Fibroblast of skin of left quadriceps (primary cell): Measurements from ENCODE around the gene ALK.

Experiments
- DNase-seq, 2 experiments: peaks; one replicate each; pipeline ENCODE4 v3.0.0-alpha.2; 2013; ENCODE audit warnings: low read depth in 2 of 2

ALK gene

GRCh38 chr2:29921560-29921915 lies at the start of gene ALK:
ALK (minus strand) TSS chr2:29921586; CDS start chr2:29920659, 927 bp downstream.
- DNase-seq: peak; percentile 62 to 68

DNA sequence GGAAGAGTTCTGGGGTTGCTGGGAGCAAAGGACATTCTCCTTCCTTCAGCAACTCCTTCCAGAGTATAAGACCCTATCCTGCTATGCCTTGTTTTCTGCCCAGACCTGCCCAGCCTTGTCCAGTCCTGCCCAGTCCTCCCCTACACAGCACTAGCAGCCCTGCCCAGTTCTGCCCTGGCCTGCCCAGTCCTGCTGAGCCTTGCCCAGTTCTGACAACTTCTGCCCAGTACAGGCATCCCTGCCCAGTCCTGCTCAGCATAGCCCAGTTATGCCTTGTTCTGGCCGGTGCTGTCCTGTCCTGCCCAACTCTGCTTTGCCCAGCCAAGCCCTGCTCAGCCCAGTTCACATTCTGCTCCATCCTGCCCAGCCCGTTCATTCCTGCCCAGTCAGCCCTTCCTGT lies 44.9 kb upstream of the ALK start:
- DNase-seq: no peak

DNA sequence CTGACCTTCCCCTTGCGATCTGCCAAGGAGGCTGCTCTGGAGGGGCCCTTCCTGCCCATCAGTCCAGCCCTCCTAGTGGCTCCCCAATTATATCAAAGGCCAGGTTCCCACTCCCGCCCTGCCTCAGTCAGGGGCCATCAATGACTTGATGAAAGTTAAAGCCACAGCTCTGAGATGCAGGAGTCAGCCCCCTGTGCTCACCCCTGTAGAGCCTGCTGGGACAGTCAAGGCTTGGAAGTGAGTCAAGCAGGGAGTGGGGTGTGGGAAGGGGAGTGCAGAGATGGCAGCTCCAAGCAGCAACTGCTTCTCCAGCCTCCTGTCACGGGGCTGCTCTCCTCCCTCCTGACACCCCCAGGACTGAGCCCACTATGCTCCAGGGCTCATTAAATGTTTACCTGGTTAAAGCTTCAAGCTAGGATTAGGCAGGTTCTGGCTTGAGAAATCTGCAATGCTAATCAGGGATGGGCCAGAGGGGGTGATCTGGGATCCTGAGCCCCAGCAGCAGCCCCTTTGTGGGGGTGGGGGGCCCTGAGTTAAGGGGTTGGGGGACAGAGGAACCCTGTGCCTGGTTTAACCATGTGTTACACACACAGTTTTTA lies 42.7 kb upstream of the ALK start:
- no peak for DNase-seq

DNA sequence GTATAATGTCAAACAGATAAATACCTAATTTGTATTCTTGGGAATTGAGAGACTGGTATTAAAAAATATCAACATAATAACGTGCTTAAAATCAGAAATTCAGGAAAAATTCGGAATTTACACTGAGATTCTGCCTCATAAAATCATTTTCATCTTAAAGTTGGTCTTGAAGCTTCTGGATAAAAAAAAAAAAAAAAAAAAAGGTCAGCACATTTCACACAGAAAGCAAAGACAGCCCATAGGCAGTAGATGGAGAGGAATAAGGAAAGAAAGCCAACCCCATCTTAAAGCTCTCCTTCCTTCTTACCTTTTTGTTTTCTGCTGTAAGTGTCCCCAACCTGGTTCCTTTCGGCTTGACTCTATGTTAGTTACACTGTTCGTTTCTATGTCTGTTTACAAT lies 41.5 kb upstream of the ALK start:
- no peak for DNase-seq

GRCh38 chr2:29954316-29954715 lies 32.9 kb upstream of the ALK start:
- no peak for DNase-seq

DNA sequence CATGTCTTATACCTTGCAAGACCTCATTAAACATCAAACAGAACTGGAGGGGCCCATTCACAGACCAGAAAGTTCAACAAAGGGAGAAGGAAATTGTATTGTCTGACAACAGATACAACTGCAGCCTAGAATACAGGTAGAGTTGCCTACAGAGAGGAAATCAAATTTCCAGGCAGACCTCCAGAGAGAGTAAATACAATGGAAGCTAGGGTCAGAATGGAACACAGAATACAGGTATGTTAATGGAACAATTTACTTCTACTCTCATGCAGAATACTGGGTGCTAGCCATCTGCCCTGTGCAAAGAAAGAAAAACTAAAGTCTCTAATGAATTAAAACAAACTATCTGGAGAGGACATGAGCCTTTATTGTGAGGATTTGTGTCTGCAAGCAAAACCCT lies 31.6 kb upstream of the ALK start:
- no peak for DNase-seq

GRCh38 chr2:29951576-29951975 lies 30.2 kb upstream of the ALK start:
- no peak for DNase-seq

DNA sequence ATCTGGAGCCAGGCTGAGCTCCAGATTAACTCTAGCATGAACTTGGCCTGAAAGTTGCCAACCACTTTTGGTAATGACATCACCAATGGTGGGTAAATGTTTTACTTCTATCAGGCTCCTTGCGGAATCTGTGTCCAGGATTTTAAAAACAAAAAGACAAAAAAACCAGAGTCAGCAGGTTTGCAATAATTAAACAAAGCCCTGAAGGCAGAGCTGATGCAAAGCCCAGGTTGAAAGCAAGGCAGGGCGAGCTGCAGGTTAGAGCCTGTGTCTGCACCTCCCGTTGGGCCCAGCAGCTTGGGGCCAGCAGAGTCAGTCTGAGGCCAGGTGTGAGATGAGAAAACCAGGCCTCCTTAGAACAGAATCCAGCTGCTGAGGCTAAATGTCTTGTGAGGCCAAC lies 29.1 kb upstream of the ALK start:
- DNase-seq: no peak

DNA sequence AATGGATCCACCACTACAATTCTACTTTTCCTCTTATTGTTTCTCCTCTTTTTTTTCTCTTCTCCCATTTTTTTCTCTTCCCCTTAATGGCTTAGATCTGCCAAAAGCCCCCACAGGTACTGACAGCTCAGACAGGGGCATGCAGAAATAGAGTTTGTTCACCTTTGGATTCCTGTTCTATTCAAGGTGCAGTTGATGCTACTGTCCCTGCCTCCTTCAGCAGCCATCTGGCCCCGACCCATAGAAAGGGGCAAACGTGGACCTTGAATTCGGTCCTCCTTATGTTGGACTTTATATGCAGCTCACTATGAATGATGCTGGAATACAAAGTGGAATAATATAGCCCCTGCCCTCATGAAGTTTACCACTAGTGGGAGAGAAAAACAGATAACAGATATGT lies 27.7 kb upstream of the ALK start:
- DNase-seq: no peak

- no peak for DNase-seq
Measured at GRCh38 chr2:29946505-29946904, 25.1 kb upstream of the ALK start.

- no peak for DNase-seq
Measured at GRCh38 chr2:29942711-29943110, 21.3 kb upstream of the ALK start.

DNA sequence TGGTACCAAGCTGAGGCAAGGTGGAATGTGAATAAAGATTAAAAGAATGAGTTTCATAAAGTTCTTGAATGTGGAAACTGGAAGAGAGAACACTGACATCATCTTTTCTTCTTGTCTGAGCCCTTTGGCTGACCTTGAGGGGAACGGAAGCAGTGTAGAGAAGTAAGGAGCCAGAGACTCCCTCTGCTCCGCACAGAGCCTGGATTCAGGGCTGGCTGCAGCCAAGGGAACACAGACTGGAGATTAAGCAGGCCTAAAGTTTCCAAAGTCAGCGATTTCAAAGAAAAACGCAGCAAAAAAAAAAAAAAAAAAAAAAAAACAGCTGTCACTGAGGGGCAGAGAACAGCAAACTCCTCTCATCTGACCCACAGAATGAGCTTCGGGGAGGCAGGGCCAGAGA lies 19.3 kb upstream of the ALK start:
- no peak for DNase-seq

DNA sequence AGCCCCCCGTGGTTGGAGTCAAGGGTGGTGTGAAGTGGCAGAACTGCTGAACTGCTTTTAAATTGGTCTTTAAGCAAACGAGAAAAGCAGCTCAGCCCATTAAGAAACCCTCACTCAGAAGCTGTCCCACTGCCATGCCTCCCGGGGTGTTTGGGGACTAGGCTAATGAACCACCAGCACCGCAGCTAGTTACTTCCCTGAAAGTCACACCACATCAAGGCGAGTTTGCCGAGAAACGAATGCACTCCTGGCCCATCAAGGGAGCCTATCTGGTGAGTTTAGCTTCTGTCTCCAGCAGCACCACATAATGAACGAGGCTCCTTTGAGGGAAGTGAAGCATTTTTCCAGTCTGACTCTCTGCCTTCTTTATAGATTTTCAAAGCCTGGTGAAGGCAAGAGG lies 14.6 kb upstream of the ALK start:
- DNase-seq: no peak

- DNase-seq: no peak
Measured at GRCh38 chr2:29931818-29932217, 10.4 kb upstream of the ALK start.

DNA sequence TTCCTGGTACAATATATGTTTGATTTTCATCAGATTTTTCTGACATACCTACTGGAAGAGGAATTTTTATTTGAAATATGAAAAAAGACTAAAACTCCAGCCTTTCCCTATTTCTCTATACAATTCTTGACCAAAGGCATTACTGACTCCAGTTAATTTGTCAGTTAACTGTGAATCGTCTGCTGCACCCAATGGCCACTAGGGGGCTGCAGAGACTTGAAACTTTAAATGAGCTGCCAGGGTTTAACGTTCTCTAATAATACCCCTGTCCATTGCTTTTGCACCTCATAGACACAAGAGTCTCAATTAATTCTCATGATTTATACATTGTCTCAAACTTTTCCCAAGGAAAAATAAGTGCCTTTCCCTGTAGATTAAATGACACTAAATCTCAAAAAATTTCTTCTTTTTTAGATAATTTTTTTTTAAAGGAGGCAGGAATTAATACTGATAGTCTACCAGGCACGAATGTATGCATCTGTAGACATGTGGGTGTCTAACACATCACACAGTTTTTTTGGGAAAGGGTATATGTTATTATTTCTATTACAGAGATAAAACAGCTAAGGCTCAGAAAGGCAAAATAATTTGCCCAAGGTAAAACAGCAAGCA lies 1.8 kb upstream of the ALK start:
- DNase-seq: peak; percentile 26 to 31

DNA sequence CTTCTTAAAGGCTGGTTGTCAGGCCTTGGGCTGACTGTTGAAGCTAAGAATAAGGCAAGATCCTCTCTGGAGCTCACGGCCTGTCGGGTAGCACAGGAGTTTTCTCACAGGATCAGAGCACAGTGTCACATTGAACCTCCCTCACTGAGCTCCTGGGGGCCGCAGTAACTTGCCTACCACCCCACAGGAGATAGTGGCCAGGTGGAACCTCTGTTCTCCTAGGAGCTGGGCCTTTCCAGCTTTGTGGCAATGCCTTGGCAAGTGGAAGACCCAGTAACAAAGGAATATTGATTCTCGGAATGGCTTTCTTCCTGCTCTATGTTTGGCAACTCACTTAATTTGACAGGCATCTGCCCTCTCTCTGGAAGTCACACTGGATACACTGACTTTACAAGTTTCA lies 1.2 kb upstream of the ALK start:
- no peak for DNase-seq

- no peak for DNase-seq
Measured at GRCh38 chr2:29920631-29921559, 491 bp downstream of the ALK start.

DNA sequence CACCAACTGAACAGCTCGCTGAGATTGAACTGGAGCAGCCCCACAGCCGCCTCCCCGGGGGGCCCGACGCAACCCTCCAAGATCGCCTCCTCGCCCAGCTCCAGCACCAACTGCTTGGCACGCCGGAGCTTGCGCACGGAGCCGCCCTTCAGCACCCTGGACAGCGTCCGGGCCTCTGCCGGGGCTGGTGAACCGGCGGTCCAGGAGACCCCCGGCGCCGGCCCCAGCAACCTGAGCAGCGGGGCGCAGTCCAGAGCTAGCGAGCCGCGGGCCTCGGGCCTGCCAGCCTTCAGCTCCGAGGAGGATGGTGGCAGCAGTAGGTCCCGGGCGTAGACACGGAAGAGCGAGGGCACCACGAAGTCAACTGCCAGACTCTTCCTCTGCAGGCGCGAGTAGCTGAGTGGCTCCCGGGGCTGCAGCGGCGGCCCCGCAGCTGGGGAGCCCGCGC lies 1.2 kb downstream of the ALK start:
- peak; percentile 4 to 14 for DNase-seq

DNA sequence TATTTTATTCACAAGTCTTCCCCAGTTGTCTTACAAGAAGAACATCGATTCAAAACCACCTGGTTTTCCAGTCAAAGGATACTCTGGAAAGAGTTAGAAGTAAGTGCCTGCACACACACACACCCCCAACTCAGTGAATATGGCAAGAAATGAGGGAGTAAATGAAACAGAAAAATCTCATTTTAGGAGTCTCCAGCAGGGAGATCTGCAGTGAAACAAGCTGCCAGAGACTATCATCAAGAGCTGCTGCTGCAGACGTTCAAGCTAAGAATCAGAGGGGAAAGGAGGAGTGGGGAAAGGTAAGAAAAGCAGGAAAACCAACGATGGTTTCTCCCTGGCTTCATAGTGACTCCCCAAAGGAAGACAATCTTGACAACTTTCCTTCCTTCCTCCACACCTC lies 2.4 kb downstream of the ALK start:
- DNase-seq: no peak

DNA sequence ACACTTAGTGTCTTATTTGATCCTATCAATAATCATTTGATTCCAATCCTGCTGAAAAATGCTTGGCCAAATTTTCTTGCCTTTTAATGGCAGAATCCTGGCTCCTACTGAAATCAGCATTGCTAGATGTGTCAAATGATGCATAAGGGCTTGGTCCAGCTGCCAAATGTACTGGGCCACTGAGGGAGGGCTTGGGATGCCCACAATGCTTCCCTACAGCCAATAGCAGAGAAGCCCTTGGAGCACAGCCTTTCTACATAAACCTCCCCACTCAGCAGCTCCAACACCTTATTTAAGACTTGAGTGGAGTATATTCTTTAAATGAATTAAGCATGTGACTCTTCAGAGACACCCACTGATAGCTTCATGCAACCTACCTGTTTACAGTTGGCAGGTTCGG lies 3.6 kb downstream of the ALK start:
- DNase-seq: no peak

GRCh38 chr2:29916571-29916970 lies 4.8 kb downstream of the ALK start:
- no peak for DNase-seq

DNA sequence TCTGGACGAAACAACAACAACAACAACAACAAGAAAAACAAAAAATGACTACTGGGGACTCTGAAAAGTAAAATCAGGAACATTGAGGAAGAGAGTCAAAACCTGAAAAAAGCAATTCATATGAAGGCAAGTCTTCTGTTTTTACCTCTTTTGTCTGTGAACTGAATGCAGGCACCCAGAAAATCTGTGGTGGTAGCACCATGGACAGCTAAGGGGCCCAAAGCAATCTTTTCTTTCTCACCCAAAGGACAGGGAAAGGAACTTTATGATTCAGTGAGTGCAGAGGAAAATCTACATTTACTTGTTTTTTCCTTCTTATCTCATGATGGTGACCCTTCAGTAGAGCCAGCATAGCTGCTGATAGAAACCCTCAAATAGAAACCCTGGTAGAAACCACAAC lies 10.4 kb downstream of the ALK start:
- no peak for DNase-seq

- no peak for DNase-seq
Measured at GRCh38 chr2:29910465-29910864, 10.9 kb downstream of the ALK start.
